Psoas muscle (tissue), 8 donors: ENCODE results near the gene SFRP5. TPM values are rescaled to one million over a fixed set of nuclear protein-coding genes. Genes with fewer than 3 reads are reported as not detected.

Experiments
- ATAC-seq, 4 donors: fragments of 200-7000 bp; cut with Tn5 transposase; one replicate each; pipeline ENCODE4 v1.9.1; 2020; ENCODE audit warnings: moderate library complexity in 3 of 4, mild to moderate bottlenecking in 2 of 4
- DNase-seq, 2 donors: peaks; one replicate each; pipeline ENCODE4 v3.0.0-alpha.2; 2020
- H3K27ac ChIP-seq: fragments of 200-600 bp; one replicate; pipeline ENCODE4 v1.8.0; 2022
- H3K27me3 ChIP-seq, 3 donors: fragments of 200-600 bp in 1 of 3; one replicate each; pipeline versions ENCODE4 v1.6.1 to v1.8.0; 2013 to 2022; ENCODE audit warnings: low read length in 2 of 3, mild to moderate bottlenecking in 2 of 3, moderate library complexity in 1 of 3; ENCODE audit not compliant: insufficient read depth in 3 of 3
- H3K36me3 ChIP-seq, 2 donors: fragments of 200-600 bp in 1 of 2; one replicate each; pipeline versions ENCODE4 v1.6.1 to v1.8.0; 2013 to 2022; ENCODE audit warnings: low read depth in 1 of 2, mild to moderate bottlenecking in 1 of 2, moderate library complexity in 1 of 2; ENCODE audit not compliant: insufficient read depth in 1 of 2
- H3K4me1 ChIP-seq: fragments of 200-600 bp; one replicate; pipeline ENCODE4 v1.8.0; 2022
- H3K4me3 ChIP-seq: fragments of 200-600 bp; one replicate; pipeline ENCODE4 v1.8.0; 2022; ENCODE audit warnings: mild to moderate bottlenecking
- H3K9me3 ChIP-seq: fragments of 200-600 bp; one replicate; pipeline ENCODE4 v1.8.0; 2022
- CTCF ChIP-seq: fragments of 200-600 bp; IDR thresholded peaks from one replicate; pipeline ENCODE4 v1.8.0; 2022; ENCODE audit warnings: antibody characterized with exemption
- WGBS, 3 donors: extraction: QIAGEN DNeasy Blood & Tissue Kit; methylation state at CpG; one replicate each; pipeline versions ENCODE4 v1.1.6 to v1.1.7; 2013; 5-methylcytosine and 5-hydroxymethylcytosine counted together
- intact Hi-C, 2 donors: fragments of 100-400 bp; cut with DNase I; formaldehyde crosslinking; loops; one replicate each; pipeline versions ENCODE4 v1.11.0 to v1.14.2; 2022
- polyA plus RNA-seq, 3 donors: library from polyadenylated mRNA; stranded (reverse); fragments of 200-250 nt; gene quantifications; one replicate each; pipeline ENCODE4 v1.2.3, GENCODE V29; 2013
- total RNA-seq, 4 donors: library from RNA; stranded (reverse); fragmentation: NEBNext Ultra II Directional in 2 of 4; extraction: Animal tissue kit (Norgen Biotek cat#: 25700) in 2 of 4; gene quantifications; one replicate each; pipeline versions ENCODE4 v1.2.1 to v1.2.4, GENCODE V29; 2021 to 2023
- donor health status: healthy with polysubstance abuse.
- donor health status: DM: no; HTN: no; CAD: no; lungs with moderate emphysema.
- donor health status: Bipolar disorder and iron deficiency.
- donor health status: healthy.
- donor health status: DM: yes; HTN: yes; CAD: no.
- donor health status: DM: no; HTN: no; CAD: no.
- donor health status: DM: no; HTN: no; CAD: no.
- donor health status: DM: yes; HTN: yes; CAD: no.

Gene SFRP5
- total and polyA plus RNA-seq, 7 donors = 0.16 to 0.73 (median 0.47) TPM; not detected in 2

GRCh38 chr10:97743169-97743943, 28.4 kb downstream of the SFRP5 start:
- TF ChIP-seq CTCF = no peak
- ATAC-seq (no peak), DNase-seq (no peak)
- Histone ChIP-seq H3K9me3 (no peaks in the 10 kb centered on the region), H3K36me3 (peaks cover 3 to 99% of the 10 kb centered on the region in 2 donors), H3K4me3 (no peak overlapping the region), H3K4me1 (peaks cover under 1% of the 10 kb centered on the region), H3K27ac (no peak overlapping the region), H3K27me3 (no peaks in the 10 kb centered on the region)
- 71 to 85% (median 78%) methylated on average over 10 of the region's 10 CpGs for WGBS, 3 donors
- intact Hi-C loops = no loop called here

- Histone ChIP-seq H3K27me3 (no peaks in the 10 kb centered on the region), H3K9me3 (no peaks in the 10 kb centered on the region), H3K27ac (no peak overlapping the region), H3K4me3 (no peak overlapping the region), H3K36me3 (peaks cover 3 to 73% of the 10 kb centered on the region in 2 donors), H3K4me1 (peaks cover 9% of the 10 kb centered on the region)
- intact Hi-C loops = no loop called here
- ATAC-seq (no peak), DNase-seq (no peak)
- WGBS, 3 donors = 94 to 98% (median 96%) methylated on average over 2 of the region's 2 CpGs
- TF ChIP-seq CTCF = no peak
These were observed 31.2 kb downstream of the SFRP5 start for GRCh38 chr10:97740613-97741012.

- 92 to 98% (median 97%) methylated on average over 4 of the region's 4 CpGs for WGBS, 3 donors
These were observed 33.2 kb downstream of the SFRP5 start for GRCh38 chr10:97738616-97739015.

GRCh38 chr10:97737770-97738265, 34.0 kb downstream of the SFRP5 start:
- intact Hi-C loops = no loop called here
- 28 to 32% (median 32%) methylated on average over 14 of the region's 14 CpGs for WGBS, 3 donors

More at GRCh38 chr10:97738616-97739015, 33.2 kb downstream of the SFRP5 start:
- Histone ChIP-seq H3K4me1 (peaks cover 9% of the 10 kb centered on the region), H3K27me3 (no peaks in the 10 kb centered on the region), H3K27ac (no peak overlapping the region), H3K4me3 (peak overlapping the region; percentile 99), H3K36me3 (peaks cover 0 to 53% of the 10 kb centered on the region in 2 donors), H3K9me3 (no peaks in the 10 kb centered on the region)
- no peak for DNase-seq
- no peak for ATAC-seq
- no peak for TF ChIP-seq CTCF
- intact Hi-C loops = no loop called here

More at GRCh38 chr10:97737770-97738265, 34.0 kb downstream of the SFRP5 start:
- Histone ChIP-seq H3K4me3 (peak overlapping the region; percentile 99), H3K36me3 (peaks cover 0 to 45% of the 10 kb centered on the region in 2 donors), H3K9me3 (no peaks in the 10 kb centered on the region), H3K4me1 (peaks cover 9% of the 10 kb centered on the region), H3K27me3 (no peaks in the 10 kb centered on the region), H3K27ac (peak overlapping the region; percentile 98)
- ATAC-seq (no peak), DNase-seq (no peak)
- no peak for TF ChIP-seq CTCF
